Stimulated activated naive CD8-positive, alpha-beta T cell treated with anti-CD3 and anti-CD28 coated beads, Interleukin-15, amount 100 ng/mL, for 72 hours (primary cell): ENCODE results near the gene FOXJ1.

ENCODE experiments used
- ATAC-seq: fragments of 150-1000 bp; cut with Tn5 transposase; 2 replicates; pipeline ENCODE4 v1.10.0; 2021; ENCODE audit warnings: mild to moderate bottlenecking, moderate library complexity
- DNase-seq, 2 donors: peaks; one replicate each; pipeline ENCODE4 v3.0.0; 2021 to 2022
- H3K27ac Mint-ChIP-seq, 2 donors: one replicate each; pipeline ENCODE4 v1.8.0; 2022; ENCODE audit warnings: mild to moderate bottlenecking in 2 of 2, mixed read lengths in 2 of 2, moderate library complexity in 2 of 2
- H3K27me3 Mint-ChIP-seq: one replicate; pipeline ENCODE4 v1.8.0; 2022; ENCODE audit warnings: mixed read lengths
- H3K4me1 Mint-ChIP-seq: one replicate; pipeline ENCODE4 v1.8.0; 2022; ENCODE audit warnings: mild to moderate bottlenecking, mixed read lengths
- H3K4me3 Mint-ChIP-seq, 2 donors: one replicate each; pipeline ENCODE4 v1.8.0; 2022; ENCODE audit warnings: mild to moderate bottlenecking in 2 of 2, mixed read lengths in 2 of 2, moderate library complexity in 1 of 2
- H3K9me3 Mint-ChIP-seq, 2 donors: one replicate each; pipeline ENCODE4 v1.8.0; 2022; ENCODE audit warnings: mixed read lengths in 2 of 2

FOXJ1 gene

GRCh38 chr17:76170114-76170513 lies 29.1 kb upstream of the FOXJ1 start:
- Mint-ChIP-seq H3K27me3 (no peaks in the 10 kb centered on the region), H3K4me1 (peaks cover 6% of the 10 kb centered on the region), H3K27ac (peak overlapping the region in 1 of 2 donors; percentile 20), H3K4me3 (no peak overlapping the region), H3K9me3 (no peaks in the 10 kb centered on the region)
- DNase-seq = no peak
- ATAC-seq = no peak

- H3K27ac Mint-ChIP-seq = no peak overlapping the region
- H3K9me3 Mint-ChIP-seq = no peaks in the 10 kb centered on the region
- H3K27me3 Mint-ChIP-seq = no peaks in the 10 kb centered on the region
- ATAC-seq = no peak
- H3K4me3 Mint-ChIP-seq = no peak overlapping the region
- H3K4me1 Mint-ChIP-seq = peaks cover 14% of the 10 kb centered on the region
- DNase-seq = no peak
These were observed 25.9 kb upstream of the FOXJ1 start for GRCh38 chr17:76166906-76167305.

- ATAC-seq (peak; percentile 58), DNase-seq (no peak)
- Mint-ChIP-seq H3K4me3 (no peak overlapping the region), H3K9me3 (no peaks in the 10 kb centered on the region), H3K27ac (peak overlapping the region in 1 of 2 donors; percentile 79), H3K4me1 (peaks cover 14% of the 10 kb centered on the region), H3K27me3 (no peaks in the 10 kb centered on the region)
These were observed 25.1 kb upstream of the FOXJ1 start for GRCh38 chr17:76166168-76166567.

DNA sequence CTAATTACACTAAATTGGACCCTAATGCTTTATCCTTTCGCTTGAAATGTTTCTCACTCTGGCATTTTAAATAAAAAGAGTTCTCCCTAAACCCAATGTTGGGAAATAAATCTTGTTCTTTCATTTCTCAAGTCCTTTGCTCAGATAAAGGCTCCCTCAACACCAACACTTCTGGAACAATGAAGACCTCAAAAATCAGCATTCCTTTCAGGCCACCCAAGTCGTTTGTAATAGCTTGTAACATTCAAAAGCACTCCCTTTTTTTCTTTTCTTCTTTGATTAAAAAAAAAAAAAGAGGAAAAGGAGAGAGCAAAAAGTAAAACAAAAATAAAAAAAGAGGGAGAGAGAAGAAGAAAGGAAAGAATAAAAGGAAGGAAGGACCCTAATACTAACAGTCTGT lies 23.3 kb upstream of the FOXJ1 start:
- no peak overlapping the region for H3K4me3 Mint-ChIP-seq
- no peak for DNase-seq
- ATAC-seq = no peak
- no peaks in the 10 kb centered on the region for H3K27me3 Mint-ChIP-seq
- H3K27ac Mint-ChIP-seq = peak overlapping the region in 1 of 2 donors; percentile 37
- H3K4me1 Mint-ChIP-seq = peaks cover 14% of the 10 kb centered on the region
- no peaks in the 10 kb centered on the region for H3K9me3 Mint-ChIP-seq

GRCh38 chr17:76163919-76164318 lies 22.9 kb upstream of the FOXJ1 start:
- H3K4me3 Mint-ChIP-seq = no peak overlapping the region
- H3K27me3 Mint-ChIP-seq = no peaks in the 10 kb centered on the region
- ATAC-seq (no peak), DNase-seq (no peak)
- peak overlapping the region in 1 of 2 donors; percentile 22 for H3K27ac Mint-ChIP-seq
- peaks cover 14% of the 10 kb centered on the region for H3K4me1 Mint-ChIP-seq
- no peaks in the 10 kb centered on the region for H3K9me3 Mint-ChIP-seq

- peak overlapping the region in 1 of 2 donors; percentile 74 for H3K27ac Mint-ChIP-seq
- H3K9me3 Mint-ChIP-seq = no peaks in the 10 kb centered on the region
- ATAC-seq = no peak
- H3K27me3 Mint-ChIP-seq = no peaks in the 10 kb centered on the region
- H3K4me3 Mint-ChIP-seq = no peak overlapping the region
- no peak for DNase-seq
- H3K4me1 Mint-ChIP-seq = peaks cover 18% of the 10 kb centered on the region
These were observed 20.7 kb upstream of the FOXJ1 start for GRCh38 chr17:76161619-76162266.

- ATAC-seq = no peak
- Mint-ChIP-seq H3K4me1 (peaks cover 20% of the 10 kb centered on the region), H3K27me3 (no peaks in the 10 kb centered on the region), H3K27ac (peak overlapping the region in 1 of 2 donors; percentile 74), H3K9me3 (no peaks in the 10 kb centered on the region), H3K4me3 (no peak overlapping the region)
- no peak for DNase-seq
These were observed 20.0 kb upstream of the FOXJ1 start for GRCh38 chr17:76160896-76161528.

- Mint-ChIP-seq H3K4me3 (no peak overlapping the region), H3K27ac (no peak overlapping the region), H3K27me3 (no peaks in the 10 kb centered on the region), H3K9me3 (no peaks in the 10 kb centered on the region), H3K4me1 (peaks cover 29% of the 10 kb centered on the region)
- DNase-seq (no peak), ATAC-seq (no peak)
These were observed 18.1 kb upstream of the FOXJ1 start for GRCh38 chr17:76159157-76159556.

GRCh38 chr17:76157759-76158158 lies 16.7 kb upstream of the FOXJ1 start:
- Mint-ChIP-seq H3K4me3 (no peak overlapping the region), H3K4me1 (peaks cover 42% of the 10 kb centered on the region), H3K27me3 (no peaks in the 10 kb centered on the region), H3K9me3 (no peaks in the 10 kb centered on the region), H3K27ac (no peak overlapping the region)
- DNase-seq (no peak), ATAC-seq (no peak)

- DNase-seq = no peak
- H3K27me3 Mint-ChIP-seq = no peaks in the 10 kb centered on the region
- no peak overlapping the region for H3K4me3 Mint-ChIP-seq
- no peak overlapping the region for H3K27ac Mint-ChIP-seq
- ATAC-seq = no peak
- peaks cover 54% of the 10 kb centered on the region for H3K4me1 Mint-ChIP-seq
- no peaks in the 10 kb centered on the region for H3K9me3 Mint-ChIP-seq
These were observed 15.6 kb upstream of the FOXJ1 start for GRCh38 chr17:76156662-76156991.

DNA sequence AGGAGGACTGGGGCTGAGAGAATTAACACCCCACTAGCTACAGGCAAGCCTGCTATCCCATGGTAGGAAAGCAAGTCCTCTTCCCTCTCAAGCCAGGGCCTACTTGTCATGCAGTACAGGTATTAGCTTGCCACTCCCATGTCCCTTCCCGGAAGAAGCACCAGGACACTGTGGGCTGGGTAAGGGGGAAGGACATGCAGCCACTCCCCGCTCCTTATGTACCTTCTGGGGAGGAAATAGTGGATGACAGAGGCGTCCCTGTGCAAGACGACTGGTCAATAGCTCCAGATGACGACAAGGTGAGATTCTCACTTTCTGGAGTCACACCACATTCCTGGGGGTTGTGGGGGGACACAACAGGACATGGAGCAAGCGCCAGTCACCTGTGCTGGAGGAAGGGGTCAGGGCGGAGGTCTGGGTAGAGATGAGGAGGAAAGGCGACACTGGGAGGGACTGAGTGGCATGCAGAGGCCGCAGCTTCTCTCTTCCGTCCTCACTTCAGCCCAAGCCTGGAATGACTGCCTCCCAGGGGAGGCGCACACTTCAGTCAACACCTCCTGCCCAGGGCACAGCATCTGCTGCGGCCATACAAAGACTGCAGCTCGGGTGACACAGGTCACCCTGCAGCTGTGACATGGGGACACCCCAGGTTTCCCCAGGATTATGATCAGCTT lies 15.1 kb upstream of the FOXJ1 start:
- Mint-ChIP-seq H3K27ac (no peak overlapping the region), H3K9me3 (no peaks in the 10 kb centered on the region), H3K4me1 (peaks cover 59% of the 10 kb centered on the region), H3K27me3 (no peaks in the 10 kb centered on the region), H3K4me3 (no peak overlapping the region)
- DNase-seq = no peak
- ATAC-seq = no peak

DNA sequence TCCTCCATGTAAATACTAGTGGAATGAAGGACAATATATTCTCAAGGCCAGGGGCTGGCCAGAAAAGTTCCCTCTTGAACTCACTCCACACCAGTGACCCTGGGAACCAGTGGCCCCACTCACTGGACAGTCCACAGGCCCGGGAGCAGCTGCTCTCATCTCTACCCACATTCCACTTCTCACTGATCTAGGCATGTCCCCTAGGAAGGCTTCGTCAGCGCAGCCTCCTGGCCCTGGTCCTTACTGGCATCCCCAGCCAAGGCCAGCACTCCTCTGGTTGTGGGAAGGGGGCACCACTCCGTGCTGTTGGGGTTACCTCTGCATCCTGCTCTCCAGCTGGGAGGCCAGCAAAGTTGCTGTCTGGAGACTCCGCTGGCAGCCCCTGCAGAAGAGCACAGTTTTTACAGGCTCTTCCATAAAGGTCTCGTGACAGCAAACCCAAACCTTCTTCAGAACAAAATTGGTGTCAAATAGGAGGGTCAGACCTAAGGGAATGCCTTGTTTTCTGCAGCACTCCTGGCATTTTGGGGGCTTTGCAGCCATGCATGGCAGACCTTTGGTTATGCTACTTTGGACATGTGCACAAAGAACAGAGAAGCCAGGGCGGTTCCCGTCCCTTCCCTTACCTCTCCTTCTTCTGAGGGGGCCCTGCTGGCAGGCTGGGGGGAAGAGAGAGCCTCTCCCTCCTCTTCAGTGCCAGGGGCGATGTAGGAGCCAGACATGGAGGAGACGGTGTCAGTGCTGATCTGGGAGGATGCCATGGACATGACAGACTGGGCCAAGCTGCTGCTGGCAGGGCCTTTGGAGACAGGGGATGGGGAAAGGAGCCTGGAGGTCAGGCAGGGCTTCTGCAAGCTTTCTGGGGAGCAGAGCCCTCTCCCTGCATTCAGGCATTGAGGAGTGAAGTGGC lies 14.1 kb upstream of the FOXJ1 start:
- DNase-seq = no peak
- no peak overlapping the region for H3K4me3 Mint-ChIP-seq
- ATAC-seq = no peak
- peak overlapping the region in 1 of 2 donors; percentile 29 for H3K27ac Mint-ChIP-seq
- H3K27me3 Mint-ChIP-seq = no peaks in the 10 kb centered on the region
- peaks cover 64% of the 10 kb centered on the region for H3K4me1 Mint-ChIP-seq
- no peaks in the 10 kb centered on the region for H3K9me3 Mint-ChIP-seq

GRCh38 chr17:76154292-76154691 lies 13.2 kb upstream of the FOXJ1 start:
- Mint-ChIP-seq H3K27ac (peak overlapping the region; percentile 29 to 89), H3K4me1 (peaks cover 64% of the 10 kb centered on the region), H3K27me3 (no peaks in the 10 kb centered on the region), H3K4me3 (no peak overlapping the region), H3K9me3 (no peaks in the 10 kb centered on the region)
- no peak for DNase-seq
- ATAC-seq = no peak

DNA sequence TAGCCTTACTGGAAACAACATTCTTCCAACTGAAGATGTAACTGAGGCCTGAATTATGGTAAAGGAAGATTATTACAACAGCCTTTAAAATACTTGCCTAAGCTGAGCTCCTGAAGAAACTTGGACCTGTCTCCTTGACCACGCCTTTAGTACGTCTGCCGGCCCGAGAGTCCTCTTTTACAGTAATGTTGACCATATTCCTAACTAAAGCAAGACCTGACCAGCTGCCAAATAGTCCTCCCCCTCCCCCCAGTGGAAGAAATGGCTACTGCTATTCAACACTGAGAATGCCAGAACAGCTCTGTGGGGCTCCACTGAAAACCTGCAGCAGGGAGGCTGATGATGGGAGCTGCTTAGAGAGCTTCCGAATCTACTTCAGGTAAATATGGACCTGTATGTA lies 12.6 kb upstream of the FOXJ1 start:
- H3K9me3 Mint-ChIP-seq = no peaks in the 10 kb centered on the region
- no peaks in the 10 kb centered on the region for H3K27me3 Mint-ChIP-seq
- no peak for ATAC-seq
- peak overlapping the region; percentile 21 to 89 for H3K27ac Mint-ChIP-seq
- H3K4me3 Mint-ChIP-seq = no peak overlapping the region
- peaks cover 64% of the 10 kb centered on the region for H3K4me1 Mint-ChIP-seq
- DNase-seq = no peak

- H3K27ac Mint-ChIP-seq = no peak overlapping the region
- peaks cover 64% of the 10 kb centered on the region for H3K4me1 Mint-ChIP-seq
- H3K9me3 Mint-ChIP-seq = no peaks in the 10 kb centered on the region
- H3K4me3 Mint-ChIP-seq = no peak overlapping the region
- ATAC-seq (no peak), DNase-seq (no peak)
- no peaks in the 10 kb centered on the region for H3K27me3 Mint-ChIP-seq
These were observed 12.2 kb upstream of the FOXJ1 start for GRCh38 chr17:76153202-76153601.
